Fibroblast of lung (primary cell): Measurements from ENCODE around the gene DIP2A.

Source experiments
- CTCF ChIP-seq, 2 donors: IDR thresholded peaks in 1 of 2; conservative IDR thresholded peaks in 1 of 2; 1 replicate in 1 of 2; 2 replicates in 1 of 2; pipeline ENCODE4 v1.5.1; 2011 to 2012; ENCODE audit warnings: low read length in 2 of 2, control low read depth in 1 of 2, inconsistent platforms in 1 of 2, low read depth in 1 of 2, mild to moderate bottlenecking in 1 of 2
- EZH2 ChIP-seq: IDR thresholded peaks from 2 replicates; pipeline ENCODE4 v1.5.1; 2012; ENCODE audit warnings: low read length, control low read depth, mild to moderate bottlenecking; ENCODE audit errors: missing control alignments

- TF ChIP-seq CTCF (conservative IDR thresholded peaks at IDR 0.05 in 1 of 2, IDR thresholded peaks at IDR 0.05 in 1 of 2; ENCODE audit: low read depth in 1 of 2, low read length in 2 of 2) (no peak), EZH2 (no peak)
These were observed 154.7 kb downstream of the DIP2A start for GRCh38 chr21:46613391-46613790.
